GM18505 (cell line): ENCODE measurements around the gene TRMT112.

ENCODE experiments used
- ATAC-seq: cut with Tn5 transposase; IDR thresholded peaks from one replicate; pipeline ENCODE4 v1.9.1; 2021; ENCODE audit not compliant: unreplicated experiment
- POLR2A ChIP-seq: IDR thresholded peaks from 4 replicates; pipeline ENCODE4 v1.6.1; 2011; ENCODE audit warnings: borderline replicate concordance; ENCODE audit not compliant: insufficient read depth, insufficient read length; ENCODE audit errors: extremely low read depth

The TRMT112 gene

DNA sequence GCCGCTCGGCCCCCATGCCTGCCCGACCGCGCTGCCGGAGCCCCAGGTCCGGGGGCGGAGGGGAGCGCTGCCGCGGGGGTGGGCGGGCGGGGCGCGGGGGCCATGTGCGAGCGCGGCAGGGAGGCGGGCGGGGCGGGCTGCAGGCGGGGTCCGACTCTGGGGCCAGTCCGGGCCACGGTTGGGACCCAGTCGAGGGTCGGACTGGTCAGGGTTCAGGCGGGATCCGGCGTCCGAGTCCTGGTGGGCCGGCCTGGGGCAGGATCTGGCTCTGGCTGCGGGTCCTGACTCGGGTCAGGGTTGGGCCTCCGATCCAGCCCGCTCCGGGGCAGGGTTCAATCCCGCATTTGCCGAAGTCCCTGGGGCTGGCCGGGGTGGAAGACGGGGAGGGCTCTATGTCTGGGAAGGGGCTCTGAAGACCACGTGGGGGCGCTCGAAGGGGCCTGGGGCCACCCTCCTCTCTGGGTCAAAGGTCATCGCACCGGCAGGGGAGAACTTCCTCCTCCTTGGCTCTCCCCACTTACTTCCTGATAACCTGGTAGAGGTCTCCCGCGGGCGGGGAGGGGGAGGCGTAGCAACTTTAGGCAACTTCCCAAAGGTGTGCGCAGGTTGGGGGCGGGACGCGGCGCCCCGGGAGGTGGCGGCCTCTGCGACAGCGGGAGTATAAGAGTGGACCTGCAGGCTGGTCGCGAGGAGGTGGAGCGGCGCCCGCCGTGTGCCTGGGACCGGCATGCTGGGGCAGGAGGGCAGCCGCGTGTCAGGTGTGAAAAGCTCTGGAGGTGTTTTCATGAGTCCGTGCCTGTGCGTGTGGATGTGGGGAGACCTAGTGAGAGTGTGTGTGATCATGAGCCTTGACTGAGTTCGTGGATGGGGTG lies 11.4 kb downstream of the TRMT112 start:
- peak; percentile 20 for TF ChIP-seq POLR2A

DNA sequence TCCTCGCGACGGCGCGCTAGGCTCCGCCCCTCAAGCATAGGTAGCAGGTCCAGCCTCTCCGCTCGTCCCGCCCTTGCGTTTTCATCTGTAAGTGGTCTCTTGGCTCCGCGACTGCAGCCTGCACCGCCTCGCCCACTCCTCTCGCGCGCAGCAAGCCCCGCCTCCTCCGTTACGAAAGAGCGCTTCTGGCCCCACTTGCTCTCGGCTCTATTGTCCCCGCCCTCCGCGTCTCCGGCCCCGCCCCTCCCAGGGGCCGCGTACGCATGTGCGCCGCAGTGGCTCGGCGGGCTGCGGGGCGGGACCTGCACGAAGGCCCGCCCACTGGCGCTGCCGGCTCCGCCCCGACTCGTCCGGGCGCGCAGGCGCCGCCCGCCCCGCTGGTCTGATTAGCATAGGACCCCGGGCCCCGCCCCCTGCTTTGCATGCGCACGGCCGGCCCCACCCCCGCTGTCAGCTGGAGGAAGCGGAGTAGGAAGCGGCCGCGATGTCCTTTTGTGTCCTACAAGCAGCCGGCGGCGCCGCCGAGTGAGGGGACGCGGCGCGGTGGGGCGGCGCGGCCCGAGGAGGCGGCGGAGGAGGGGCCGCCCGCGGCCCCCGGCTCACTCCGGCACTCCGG lies 12.2 kb downstream of the TRMT112 start, which contains the start of gene ESRRA:
Gene ESRRA (plus strand): TSS at position 450 of the 616 bp plus-strand sequence. CDS start 1,656 bp downstream, outside the sequence.
- peak; percentile 68 for ATAC-seq

More for the DNA sequence above, 11.4 kb downstream of the TRMT112 start:
- ATAC-seq: peak; percentile 12

DNA sequence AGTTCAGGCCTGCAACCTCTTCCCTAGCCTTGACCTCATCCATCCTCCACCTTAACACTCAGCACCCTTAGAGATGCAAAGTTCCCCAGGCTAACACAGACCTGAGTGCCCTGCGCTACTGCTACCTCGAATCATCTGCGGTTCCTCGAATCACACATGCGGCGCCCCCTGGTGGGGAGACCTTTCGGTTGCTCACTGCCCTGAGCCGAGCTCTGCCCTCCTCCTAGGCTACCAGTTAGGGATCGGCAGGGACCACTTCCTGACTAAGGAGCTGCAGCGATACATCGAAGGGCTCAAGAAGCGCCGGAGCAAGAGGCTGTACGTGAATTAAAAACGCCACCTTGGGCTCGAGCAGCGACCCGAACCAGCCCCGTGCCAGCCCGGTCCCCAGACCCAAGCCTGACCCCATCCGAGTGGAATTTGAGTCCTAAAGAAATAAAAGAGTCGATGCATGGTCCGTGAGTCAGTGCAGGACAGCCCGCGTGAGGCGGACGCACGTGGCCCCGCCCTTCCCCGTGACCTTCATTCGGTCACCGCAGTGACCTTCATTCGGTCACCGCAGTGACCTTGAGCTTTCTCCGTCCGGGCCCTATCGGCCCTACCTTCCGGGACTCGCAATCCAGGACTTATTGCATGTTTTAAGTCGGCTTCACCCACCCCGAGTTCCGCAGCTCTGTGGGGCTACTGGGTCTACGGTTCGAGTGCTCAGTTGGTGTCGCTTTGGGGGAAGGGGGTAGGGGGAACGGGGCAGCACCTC lies 12.9 kb downstream of the TRMT112 start:
- ATAC-seq: peak; percentile 9
- peak; percentile 81 for TF ChIP-seq POLR2A

More for the DNA sequence above, 12.2 kb downstream of the TRMT112 start, which contains the start of gene ESRRA:
- TF ChIP-seq POLR2A: peak; percentile 74

DNA sequence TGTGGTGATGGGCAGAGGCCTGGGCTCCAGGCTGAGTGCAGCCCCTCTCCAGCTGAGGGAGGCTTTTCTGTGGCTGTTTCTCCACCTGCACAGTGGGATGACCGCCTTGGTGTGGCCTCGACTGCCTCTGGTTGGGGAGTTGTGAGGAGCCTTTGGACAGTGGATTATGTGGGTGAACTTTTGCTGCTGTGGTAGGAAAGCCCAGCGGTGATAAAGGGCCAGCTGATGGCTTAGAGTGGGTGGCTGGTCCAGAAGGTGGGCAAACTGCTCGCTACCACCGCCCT lies 13.4 kb downstream of the TRMT112 start:
- no peak for ATAC-seq
- no peak for TF ChIP-seq POLR2A

DNA sequence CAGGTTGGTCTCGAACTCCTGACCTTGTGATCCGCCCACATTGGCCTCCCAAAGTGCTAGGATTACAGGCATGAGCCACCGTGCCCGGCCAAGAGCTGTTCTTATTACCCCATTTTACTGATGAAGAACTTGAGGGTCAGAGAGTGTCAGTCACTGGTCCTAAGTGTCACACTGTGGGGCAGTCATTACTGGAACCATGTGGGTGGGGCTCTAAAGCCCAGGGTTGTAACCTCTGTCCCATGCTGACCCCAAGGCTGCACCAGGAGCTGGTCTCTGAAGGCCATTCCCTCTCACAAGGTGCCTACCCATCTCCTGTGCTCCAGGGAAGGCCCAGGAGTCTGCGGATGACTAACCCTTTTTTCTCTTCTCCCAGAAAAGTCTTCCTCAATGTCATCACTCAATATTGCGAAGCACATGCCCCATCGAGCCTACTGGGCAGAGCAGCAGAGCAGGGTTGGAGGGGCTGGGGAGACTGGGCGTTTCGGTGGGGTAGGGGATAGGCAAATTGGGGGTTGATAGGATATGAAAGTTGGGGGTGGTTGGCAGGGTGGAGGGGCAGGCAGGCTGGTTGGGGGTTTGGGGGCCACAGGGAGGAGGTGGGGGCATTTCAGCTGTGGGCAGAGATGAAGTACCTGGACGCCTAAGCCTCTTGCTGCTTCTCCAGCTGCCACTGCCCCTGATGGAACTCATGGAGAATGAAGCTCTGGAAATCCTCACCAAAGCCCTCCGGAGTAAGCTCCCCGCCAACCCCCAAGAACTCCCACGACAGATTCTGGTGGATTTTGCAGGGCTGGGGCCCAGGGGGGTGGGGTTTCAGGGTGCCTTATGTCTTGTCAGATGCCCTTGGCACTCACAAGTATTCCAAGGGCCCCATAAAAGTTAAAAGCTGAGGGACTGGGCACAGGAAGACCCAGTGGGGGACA lies 14.0 kb downstream of the TRMT112 start:
- TF ChIP-seq POLR2A: no peak

DNA sequence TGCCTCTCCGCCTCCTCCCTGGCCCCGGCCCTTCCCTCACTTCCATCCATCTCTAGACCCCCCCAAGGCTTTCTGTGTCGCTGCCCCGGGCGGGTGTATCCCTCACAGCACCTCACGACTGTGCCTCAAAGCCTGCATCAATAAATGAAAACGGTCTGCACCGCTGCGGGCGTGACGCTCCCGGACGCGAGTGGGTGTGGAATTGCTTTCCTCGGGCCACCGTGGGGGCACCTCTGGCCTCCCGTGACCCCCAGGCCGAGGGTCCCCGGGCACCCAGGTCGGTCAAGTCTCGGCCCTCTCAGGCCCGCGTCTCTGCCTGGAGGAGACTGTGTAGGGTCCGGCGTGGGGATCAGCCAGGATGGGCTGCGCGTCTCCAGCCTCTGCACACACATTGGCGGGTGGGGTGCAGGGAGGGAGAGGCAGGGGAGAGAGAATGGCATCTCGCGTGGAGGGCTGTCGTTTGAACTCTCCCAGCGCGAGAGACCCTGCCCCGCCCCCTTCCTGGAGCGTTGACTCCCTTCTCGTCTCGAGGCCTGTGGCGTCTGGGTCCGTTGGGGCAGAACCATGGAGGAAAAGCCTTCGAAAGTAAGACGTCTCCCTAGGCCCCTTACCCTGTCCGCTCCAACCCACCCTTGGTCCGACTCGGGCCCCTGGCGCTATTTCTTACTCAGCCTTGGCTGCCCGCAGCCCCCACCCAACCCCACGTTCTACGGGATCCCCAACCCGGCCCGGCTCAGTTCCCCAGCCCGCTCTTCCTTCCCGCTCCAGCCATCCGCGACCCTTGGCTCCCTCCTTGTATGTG lies 17.3 kb downstream of the TRMT112 start, which contains the start of gene CATSPERZ:
Gene CATSPERZ (plus strand): TSS at position 512 of the 802 bp plus-strand sequence. CDS start 53 bp downstream, at position 565.
- no peak for TF ChIP-seq POLR2A
- no peak for ATAC-seq

More for the DNA sequence above, 14.0 kb downstream of the TRMT112 start:
- ATAC-seq: no peak

DNA sequence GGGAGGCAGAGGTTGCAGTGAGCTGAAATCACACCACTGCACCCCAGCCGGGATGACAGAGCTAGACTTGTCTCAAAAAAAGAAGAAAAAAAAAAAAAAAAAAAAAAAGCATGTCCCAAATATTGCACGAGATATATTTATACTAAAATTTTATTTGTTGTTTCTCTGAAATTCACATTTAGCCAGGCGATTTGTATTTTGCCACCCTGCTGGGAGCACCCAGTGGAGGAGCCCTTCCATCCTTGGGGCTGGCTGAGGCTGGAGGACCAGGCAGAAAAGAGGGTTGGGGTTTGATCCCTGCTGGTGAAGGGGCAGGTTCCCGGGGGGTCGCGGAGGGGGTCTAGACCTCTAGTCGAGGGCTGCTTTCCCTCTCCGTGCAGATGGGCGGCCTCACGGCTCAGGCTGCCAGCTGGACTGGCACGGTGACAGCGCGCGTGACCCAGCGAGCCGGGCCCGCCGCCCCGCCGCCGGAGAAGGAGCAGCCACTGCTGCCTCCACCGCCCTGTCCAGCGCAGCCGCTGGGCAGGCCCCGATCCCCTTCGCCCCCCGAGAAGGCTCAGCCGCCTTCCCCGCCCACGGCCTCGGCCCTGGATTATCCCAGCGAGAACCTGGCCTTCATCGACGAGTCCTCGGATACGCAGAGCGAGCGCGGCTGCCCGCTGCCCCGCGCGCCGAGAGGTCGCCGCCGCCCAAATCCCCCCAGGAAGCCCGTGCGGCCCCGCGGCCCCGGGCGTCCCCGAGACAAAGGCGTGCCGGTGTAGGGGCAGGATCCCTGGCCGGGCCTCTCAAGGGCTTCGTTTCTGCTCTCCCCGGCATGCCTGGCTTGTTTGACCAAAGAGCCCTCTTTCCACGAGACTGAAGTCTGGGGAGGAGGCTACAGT lies 18.2 kb downstream of the TRMT112 start:
- ATAC-seq: no peak
- TF ChIP-seq POLR2A: no peak

DNA sequence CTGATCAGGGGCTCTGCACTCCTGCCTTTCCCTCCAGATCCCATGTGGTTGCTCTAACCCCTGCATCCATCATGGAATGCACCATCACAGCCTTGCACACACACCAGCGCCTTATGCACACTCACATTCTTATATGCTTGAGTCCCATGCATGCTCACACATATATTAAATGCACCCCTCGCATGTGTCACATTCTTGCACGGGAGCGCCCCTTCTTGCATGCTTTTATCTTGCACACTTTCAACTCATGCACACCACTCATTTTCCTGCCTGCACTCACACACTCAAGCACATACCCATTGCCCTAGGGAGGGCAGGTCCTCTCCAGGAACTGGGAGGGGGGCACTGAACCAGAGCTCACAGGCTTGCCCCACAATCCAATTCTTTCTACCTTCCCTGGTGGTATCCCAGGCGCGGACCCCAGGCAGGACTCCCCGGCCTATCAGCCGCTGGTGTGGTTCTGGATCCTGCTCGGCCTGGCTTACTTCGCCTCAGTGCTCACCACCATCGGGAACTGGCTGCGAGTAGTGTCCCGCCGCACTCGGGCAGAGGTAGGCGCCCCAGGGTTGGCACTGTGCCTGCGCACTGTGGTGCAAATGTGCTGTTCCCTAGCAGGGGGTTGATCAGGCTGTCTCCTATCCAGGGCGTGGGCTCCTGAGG lies 19.5 kb downstream of the TRMT112 start:
- no peak for TF ChIP-seq POLR2A
- no peak for ATAC-seq

DNA sequence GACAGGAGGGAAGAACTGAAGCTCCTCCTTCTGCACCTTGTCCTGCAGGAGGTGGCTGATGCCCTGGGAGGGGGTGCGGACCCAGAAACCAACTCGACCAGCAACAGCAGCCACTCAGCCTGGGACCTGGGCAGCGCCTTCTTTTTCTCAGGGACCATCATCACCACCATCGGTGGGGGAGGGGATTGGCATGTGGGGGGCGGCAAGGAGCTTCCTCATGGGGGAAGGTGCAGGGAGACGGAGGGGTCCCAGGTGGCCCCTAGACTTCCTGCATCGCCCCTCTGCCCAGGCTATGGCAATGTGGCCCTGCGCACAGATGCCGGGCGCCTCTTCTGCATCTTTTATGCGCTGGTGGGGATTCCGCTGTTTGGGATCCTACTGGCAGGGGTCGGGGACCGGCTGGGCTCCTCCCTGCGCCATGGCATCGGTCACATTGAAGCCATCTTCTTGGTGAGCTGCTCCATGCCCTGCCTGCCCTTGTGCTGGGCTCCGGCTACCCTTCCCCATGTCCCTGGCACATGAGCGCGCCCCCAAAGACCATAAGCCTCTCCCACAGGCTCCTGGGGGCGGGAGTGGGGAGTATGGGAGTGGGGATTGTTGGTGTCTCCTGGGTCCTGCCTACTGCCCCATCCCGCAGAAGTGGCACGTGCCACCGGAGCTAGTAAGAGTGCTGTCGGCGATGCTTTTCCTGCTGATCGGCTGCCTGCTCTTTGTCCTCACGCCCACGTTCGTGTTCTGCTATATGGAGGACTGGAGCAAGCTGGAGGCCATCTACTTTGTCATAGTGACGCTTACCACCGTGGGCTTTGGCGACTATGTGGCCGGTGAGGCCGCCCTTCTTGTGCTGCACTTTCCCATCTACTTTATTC lies 20.3 kb downstream of the TRMT112 start:
- no peak for ATAC-seq
- TF ChIP-seq POLR2A: no peak

DNA sequence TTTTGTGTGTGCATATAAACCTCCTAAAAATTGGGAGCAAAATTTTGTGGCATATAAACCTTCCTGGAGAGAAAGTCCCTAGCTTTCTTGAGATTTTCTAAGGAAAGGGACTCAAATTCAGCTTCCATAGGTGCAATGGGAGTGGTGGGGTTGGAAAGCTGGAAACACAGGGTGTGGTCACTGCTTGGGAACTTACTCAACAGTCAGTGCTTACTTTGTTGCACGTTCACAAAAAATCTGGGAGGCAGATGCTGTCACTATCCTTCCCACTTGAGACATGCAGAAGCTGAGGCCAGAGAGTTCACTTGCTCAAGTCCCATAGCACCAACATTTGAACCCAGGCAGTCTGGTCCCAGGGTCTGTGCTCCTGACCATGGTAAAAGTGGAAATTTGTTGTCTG lies 21.1 kb downstream of the TRMT112 start:
- ATAC-seq: no peak
- TF ChIP-seq POLR2A: no peak

DNA sequence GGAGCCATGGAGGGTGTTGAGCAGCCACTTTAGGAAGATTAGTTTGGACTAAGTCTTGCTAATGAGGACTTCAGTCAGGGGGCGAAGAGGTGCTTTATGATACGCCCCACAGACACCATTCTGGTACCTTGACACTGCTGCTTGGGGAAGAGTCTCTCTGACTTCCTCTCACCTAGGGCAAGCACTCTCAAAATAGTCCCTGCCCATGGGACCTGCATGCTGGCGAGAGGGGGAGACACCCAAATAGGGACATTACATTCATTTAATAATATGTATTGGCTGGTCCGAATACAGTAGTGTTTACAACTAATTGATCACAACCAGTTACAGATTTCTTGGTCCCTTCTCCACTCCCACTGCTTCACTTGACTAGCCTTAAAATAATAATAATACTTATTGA lies 21.6 kb downstream of the TRMT112 start:
- no peak for ATAC-seq
- TF ChIP-seq POLR2A: no peak
